ENCODE results near the gene PAK1.
"Not testable (repeated sequence)": the region's sequence is repeated elsewhere in the genome, so short reads cannot be mapped to it uniquely, and the experiment has no call there.

The PAK1 gene

GRCh38 chr11:77400775-77401449, 73.0 kb downstream of the PAK1 start:
- Histone ChIP-seq H3K36me3 (ENCODE audit: control insufficient read depth, insufficient read depth, low read length, severe bottlenecking) (no peaks in the 10 kb centered on the region), H3K27me3 (replicated peaks; ENCODE audit: control insufficient read depth, insufficient read depth, low read length) (no peaks in the 10 kb centered on the region), H3K4me1 (ENCODE audit: control insufficient read depth, insufficient read depth, low read length) (peaks cover 7% of the 10 kb centered on the region), H3K4me3 (ENCODE audit: low read length) (no peak overlapping the region), H3K9ac (ENCODE audit: low read length) (no peak overlapping the region), H3K9me3 (ENCODE audit: control insufficient read depth, low read length) (no peaks in the 10 kb centered on the region)
- no peak for DNase-seq (ENCODE audit: low read depth)

- H3K4me3 ChIP-seq (ENCODE audit: low read length) = no peak overlapping the region
- H3K9me3 ChIP-seq (ENCODE audit: control insufficient read depth, low read length) = no peaks in the 10 kb centered on the region
- DNase-seq (ENCODE audit: low read depth) = no peak
- no peak overlapping the region for H3K9ac ChIP-seq (ENCODE audit: low read length)
- no peaks in the 10 kb centered on the region for H3K36me3 ChIP-seq (ENCODE audit: control insufficient read depth, insufficient read depth, low read length, severe bottlenecking)
- H3K4me1 ChIP-seq (ENCODE audit: control insufficient read depth, insufficient read depth, low read length) = peaks cover 7% of the 10 kb centered on the region
- H3K27me3 ChIP-seq (replicated peaks; ENCODE audit: control insufficient read depth, insufficient read depth, low read length) = no peaks in the 10 kb centered on the region
Measured at GRCh38 chr11:77400271-77400670, 73.6 kb downstream of the PAK1 start.

DNA sequence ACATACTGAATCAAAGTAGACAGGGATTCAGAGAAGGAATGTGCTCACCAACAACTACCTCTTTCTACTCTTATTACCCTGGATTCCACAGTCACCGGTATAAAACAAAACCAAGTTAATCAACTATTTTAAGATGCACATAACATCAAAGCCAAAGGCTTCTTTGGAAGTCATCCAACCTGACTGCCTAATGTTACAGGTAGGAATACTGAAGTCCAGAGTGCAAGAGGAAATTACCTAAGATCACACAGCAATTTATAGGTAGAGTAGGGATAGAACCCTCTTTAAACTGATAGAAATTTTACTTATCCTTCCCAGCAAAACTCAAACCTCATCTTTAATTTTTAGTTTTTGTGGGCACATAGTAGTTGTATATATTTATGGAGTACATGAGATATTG, 76.3 kb downstream of the PAK1 start:
- Histone ChIP-seq H3K4me3 (ENCODE audit: low read length) (no peak overlapping the region), H3K36me3 (ENCODE audit: control insufficient read depth, insufficient read depth, low read length, severe bottlenecking) (no peaks in the 10 kb centered on the region), H3K9ac (ENCODE audit: low read length) (no peak overlapping the region), H3K9me3 (ENCODE audit: control insufficient read depth, low read length) (no peaks in the 10 kb centered on the region), H3K4me1 (ENCODE audit: control insufficient read depth, insufficient read depth, low read length) (peaks cover 15% of the 10 kb centered on the region), H3K27me3 (replicated peaks; ENCODE audit: control insufficient read depth, insufficient read depth, low read length) (no peaks in the 10 kb centered on the region)
- DNase-seq (ENCODE audit: low read depth) = no peak

DNA sequence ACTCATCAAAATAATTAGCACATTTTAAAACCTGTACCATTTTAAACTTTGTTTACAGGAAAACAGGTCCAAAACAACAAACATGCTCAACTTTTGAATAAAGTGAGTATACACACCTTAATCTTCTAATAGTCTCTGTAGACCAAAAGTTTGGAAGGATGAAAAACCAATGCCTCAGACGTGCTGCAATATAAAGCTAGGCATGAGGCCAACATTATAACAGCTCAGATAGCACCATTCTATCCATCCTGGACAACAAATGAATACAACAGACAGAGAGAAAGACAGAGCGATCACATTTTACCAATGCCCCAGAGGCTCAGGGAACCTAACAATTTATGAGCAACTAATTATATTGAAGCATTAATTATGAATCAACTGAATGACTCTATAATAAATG, 77.0 kb downstream of the PAK1 start:
- H3K9me3 ChIP-seq (ENCODE audit: control insufficient read depth, low read length) = no peaks in the 10 kb centered on the region
- DNase-seq (ENCODE audit: low read depth) = no peak
- H3K4me1 ChIP-seq (ENCODE audit: control insufficient read depth, insufficient read depth, low read length) = peaks cover 17% of the 10 kb centered on the region
- no peak overlapping the region for H3K4me3 ChIP-seq (ENCODE audit: low read length)
- H3K9ac ChIP-seq (ENCODE audit: low read length) = no peak overlapping the region
- no peaks in the 10 kb centered on the region for H3K36me3 ChIP-seq (ENCODE audit: control insufficient read depth, insufficient read depth, low read length, severe bottlenecking)
- H3K27me3 ChIP-seq (replicated peaks; ENCODE audit: control insufficient read depth, insufficient read depth, low read length) = no peaks in the 10 kb centered on the region

DNA sequence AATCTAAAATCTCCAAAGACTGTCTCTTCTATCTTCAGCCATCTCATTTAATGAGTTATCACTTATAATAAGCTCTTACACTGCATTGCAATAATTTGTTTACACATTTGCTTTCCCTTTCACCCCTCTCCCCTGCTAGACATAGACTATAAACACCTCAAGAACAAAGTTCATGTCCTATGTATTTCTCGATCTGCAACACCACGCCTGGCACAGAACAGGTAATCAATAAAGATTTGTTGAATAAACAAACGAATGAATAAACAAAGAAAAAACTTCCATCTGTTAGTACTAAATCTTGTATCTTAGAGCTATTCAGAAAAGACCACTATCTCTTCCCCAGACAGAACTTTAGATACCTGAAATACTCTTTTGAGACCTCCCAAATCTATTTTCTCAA, 77.6 kb downstream of the PAK1 start:
- Histone ChIP-seq H3K27me3 (replicated peaks; ENCODE audit: control insufficient read depth, insufficient read depth, low read length) (no peaks in the 10 kb centered on the region), H3K36me3 (ENCODE audit: control insufficient read depth, insufficient read depth, low read length, severe bottlenecking) (no peaks in the 10 kb centered on the region), H3K9ac (ENCODE audit: low read length) (no peak overlapping the region), H3K9me3 (ENCODE audit: control insufficient read depth, low read length) (no peaks in the 10 kb centered on the region), H3K4me1 (ENCODE audit: control insufficient read depth, insufficient read depth, low read length) (peaks cover 14% of the 10 kb centered on the region), H3K4me3 (ENCODE audit: low read length) (no peak overlapping the region)
- DNase-seq (ENCODE audit: low read depth) = no peak

- Histone ChIP-seq H3K9ac (ENCODE audit: low read length) (no peak overlapping the region), H3K36me3 (ENCODE audit: control insufficient read depth, insufficient read depth, low read length, severe bottlenecking) (no peaks in the 10 kb centered on the region), H3K4me1 (ENCODE audit: control insufficient read depth, insufficient read depth, low read length) (peaks cover 14% of the 10 kb centered on the region), H3K9me3 (ENCODE audit: control insufficient read depth, low read length) (no peaks in the 10 kb centered on the region), H3K4me3 (ENCODE audit: low read length) (no peak overlapping the region), H3K27me3 (replicated peaks; ENCODE audit: control insufficient read depth, insufficient read depth, low read length) (no peaks in the 10 kb centered on the region)
- no peak for DNase-seq (ENCODE audit: low read depth)
Measured at GRCh38 chr11:77395460-77396173, 78.3 kb downstream of the PAK1 start.

GRCh38 chr11:77392842-77393241, 81.1 kb downstream of the PAK1 start:
- Histone ChIP-seq H3K36me3 (ENCODE audit: control insufficient read depth, insufficient read depth, low read length, severe bottlenecking) (no peaks in the 10 kb centered on the region), H3K9me3 (ENCODE audit: control insufficient read depth, low read length) (no peaks in the 10 kb centered on the region), H3K4me3 (ENCODE audit: low read length) (no peak overlapping the region), H3K4me1 (ENCODE audit: control insufficient read depth, insufficient read depth, low read length) (peaks cover 14% of the 10 kb centered on the region), H3K27me3 (replicated peaks; ENCODE audit: control insufficient read depth, insufficient read depth, low read length) (no peaks in the 10 kb centered on the region), H3K9ac (ENCODE audit: low read length) (no peak overlapping the region)
- DNase-seq (ENCODE audit: low read depth) = no peak

DNA sequence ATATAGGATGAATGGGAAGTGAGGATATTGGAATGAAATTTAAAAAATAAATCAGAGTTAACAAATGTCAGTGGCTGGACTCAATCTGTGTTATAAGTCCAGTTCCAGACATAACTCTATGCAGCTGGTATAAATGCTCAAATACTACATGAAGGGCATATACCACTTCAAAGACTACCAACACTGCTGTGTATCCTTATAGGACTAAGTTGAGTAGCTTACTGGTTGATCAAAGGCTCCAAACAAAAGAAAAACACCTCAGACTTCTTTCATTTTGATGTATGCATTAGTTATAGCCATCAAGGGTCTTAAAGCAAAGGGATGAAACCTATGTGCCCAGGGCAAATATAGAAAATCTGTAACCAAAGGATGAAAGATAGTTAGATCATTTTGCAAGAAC, 86.2 kb downstream of the PAK1 start:
- Histone ChIP-seq H3K36me3 (ENCODE audit: control insufficient read depth, insufficient read depth, low read length, severe bottlenecking) (no peaks in the 10 kb centered on the region), H3K9ac (ENCODE audit: low read length) (no peak overlapping the region), H3K4me3 (ENCODE audit: low read length) (no peak overlapping the region)

DNA sequence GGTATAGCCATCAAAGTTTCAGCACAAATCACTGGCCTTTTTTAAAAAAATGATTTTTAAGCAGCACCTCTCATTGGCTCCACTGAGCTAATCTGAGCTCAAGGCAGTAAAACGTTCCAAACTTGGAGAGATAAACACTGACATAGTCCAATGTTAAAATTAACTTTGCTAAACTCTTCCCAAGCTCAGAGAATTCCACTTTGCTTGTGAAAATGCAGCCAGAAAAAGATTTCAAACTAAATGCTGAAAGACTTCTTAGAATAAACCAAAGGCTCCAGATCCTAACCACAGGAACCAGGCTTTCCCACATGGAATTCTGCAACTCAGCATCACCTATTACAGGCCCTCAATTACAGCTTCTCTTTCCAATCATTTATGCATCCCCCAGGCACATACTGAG, 87.7 kb downstream of the PAK1 start:
- H3K36me3 ChIP-seq (ENCODE audit: control insufficient read depth, insufficient read depth, low read length, severe bottlenecking) = no peaks in the 10 kb centered on the region
- no peak overlapping the region for H3K9ac ChIP-seq (ENCODE audit: low read length)
- DNase-seq (ENCODE audit: low read depth) = no peak
- no peaks in the 10 kb centered on the region for H3K9me3 ChIP-seq (ENCODE audit: control insufficient read depth, low read length)
- H3K27me3 ChIP-seq (replicated peaks; ENCODE audit: control insufficient read depth, insufficient read depth, low read length) = no peaks in the 10 kb centered on the region
- H3K4me1 ChIP-seq (ENCODE audit: control insufficient read depth, insufficient read depth, low read length) = peaks cover 11% of the 10 kb centered on the region
- no peak overlapping the region for H3K4me3 ChIP-seq (ENCODE audit: low read length)

More for the DNA sequence above, 86.2 kb downstream of the PAK1 start:
- H3K9me3 ChIP-seq (ENCODE audit: control insufficient read depth, low read length) = no peaks in the 10 kb centered on the region
- no peaks in the 10 kb centered on the region for H3K27me3 ChIP-seq (replicated peaks; ENCODE audit: control insufficient read depth, insufficient read depth, low read length)
- H3K4me1 ChIP-seq (ENCODE audit: control insufficient read depth, insufficient read depth, low read length) = peaks cover 7% of the 10 kb centered on the region
- no peak for DNase-seq (ENCODE audit: low read depth)

GRCh38 chr11:77385255-77385771, 88.6 kb downstream of the PAK1 start:
- H3K4me1 ChIP-seq (ENCODE audit: control insufficient read depth, insufficient read depth, low read length) = peaks cover 11% of the 10 kb centered on the region
- not testable (repeated sequence) for H3K9me3 ChIP-seq (ENCODE audit: control insufficient read depth, low read length); H3K9ac ChIP-seq (ENCODE audit: low read length); H3K27me3 ChIP-seq (replicated peaks; ENCODE audit: control insufficient read depth, insufficient read depth, low read length); DNase-seq (ENCODE audit: low read depth); H3K36me3 ChIP-seq (ENCODE audit: control insufficient read depth, insufficient read depth, low read length, severe bottlenecking); H3K4me3 ChIP-seq (ENCODE audit: low read length)

GRCh38 chr11:77384571-77384970, 89.3 kb downstream of the PAK1 start:
- H3K9me3 ChIP-seq (ENCODE audit: control insufficient read depth, low read length) = no peaks in the 10 kb centered on the region
- no peak overlapping the region for H3K9ac ChIP-seq (ENCODE audit: low read length)
- H3K4me1 ChIP-seq (ENCODE audit: control insufficient read depth, insufficient read depth, low read length) = peaks cover 11% of the 10 kb centered on the region
- peaks cover 3% of the 10 kb centered on the region for H3K36me3 ChIP-seq (ENCODE audit: control insufficient read depth, insufficient read depth, low read length, severe bottlenecking)
- no peaks in the 10 kb centered on the region for H3K27me3 ChIP-seq (replicated peaks; ENCODE audit: control insufficient read depth, insufficient read depth, low read length)
- H3K4me3 ChIP-seq (ENCODE audit: low read length) = no peak overlapping the region
- no peak for DNase-seq (ENCODE audit: low read depth)
